HepG2 (cell line): ENCODE measurements around the gene RHOV. TPM values are rescaled to one million over a fixed set of nuclear protein-coding genes. Genes with fewer than 3 reads are reported as not detected.

Experiments used
- CEBPG ChIP-seq: IDR thresholded peaks from 2 replicates; pipeline ENCODE4 v1.6.1; 2016
- CSRNP1 ChIP-seq: sonication (generic); formaldehyde crosslinking; IDR thresholded peaks from 2 replicates; pipeline ENCODE4 v1.8.1; 2023; ENCODE audit warnings: mild to moderate bottlenecking, missing genetic modification reagents
- GTF2F1 ChIP-seq: fragments of 150-350 bp; IDR thresholded peaks from 2 replicates; pipeline ENCODE4 v1.6.1; 2014; ENCODE audit warnings: low read length
- IKZF4 ChIP-seq: sonication (generic); formaldehyde crosslinking; IDR thresholded peaks from 2 replicates; pipeline ENCODE4 v1.5.1; 2020; ENCODE audit warnings: borderline replicate concordance, mild to moderate bottlenecking, low read depth, missing genetic modification reagents; ENCODE audit errors: not compliant biosample characterization
- LCORL ChIP-seq, 2 experiments: fragments of 450-650 bp in 1 of 2; sonication (generic) in 1 of 2; formaldehyde crosslinking in 1 of 2; IDR thresholded peaks; 2 replicates each; pipeline versions ENCODE4 v1.5.0 to v1.6.1; 2017 to 2020; ENCODE audit warnings: antibody characterized with exemption in 1 of 2, missing genetic modification reagents in 1 of 2
- MTA1 ChIP-seq: sonication (generic); formaldehyde crosslinking; IDR thresholded peaks from 2 replicates; pipeline ENCODE4 v1.4.0; 2020; ENCODE audit warnings: missing genetic modification reagents, mild to moderate bottlenecking, borderline replicate concordance
- NFE2L1 ChIP-seq: sonication (generic); formaldehyde crosslinking; IDR thresholded peaks from 2 replicates; pipeline ENCODE4 v1.4.0; 2020; ENCODE audit warnings: missing genetic modification reagents, mild to moderate bottlenecking, borderline replicate concordance
- RAD21 ChIP-seq: fragments of 450-650 bp; formaldehyde crosslinking; IDR thresholded peaks from 2 replicates; pipeline ENCODE4 v1.5.0; 2020; ENCODE audit warnings: mild to moderate bottlenecking
- RARG ChIP-seq: sonication (generic); formaldehyde crosslinking; IDR thresholded peaks from 2 replicates; pipeline ENCODE4 v1.4.0; 2020; ENCODE audit warnings: low read depth, mild to moderate bottlenecking, missing genetic modification reagents
- RFXAP ChIP-seq: sonication (generic); formaldehyde crosslinking; IDR thresholded peaks from 2 replicates; pipeline ENCODE4 v1.4.0; 2020; ENCODE audit warnings: missing genetic modification reagents, borderline replicate concordance
- SOX5 ChIP-seq: IDR thresholded peaks from 2 replicates; pipeline ENCODE4 v1.6.1; 2016; ENCODE audit warnings: borderline replicate concordance
- SP140L ChIP-seq: sonication (generic); formaldehyde crosslinking; IDR thresholded peaks from 2 replicates; pipeline ENCODE4 v1.4.0; 2020; ENCODE audit warnings: missing genetic modification reagents, borderline replicate concordance
- SRY ChIP-seq: sonication (generic); formaldehyde crosslinking; IDR thresholded peaks from 2 replicates; pipeline ENCODE4 v1.8.0; 2022; ENCODE audit warnings: mild to moderate bottlenecking, missing genetic modification reagents
- SSRP1 ChIP-seq: IDR thresholded peaks from 2 replicates; pipeline ENCODE4 v1.6.1; 2016; ENCODE audit warnings: control low read depth
- ZBTB34 ChIP-seq: sonication (generic); formaldehyde crosslinking; IDR thresholded peaks from 2 replicates; pipeline ENCODE4 v1.8.0; 2022; ENCODE audit warnings: mild to moderate bottlenecking, missing genetic modification reagents
- ZFYVE20 ChIP-seq: sonication (generic); formaldehyde crosslinking; IDR thresholded peaks from 2 replicates; pipeline ENCODE4 v1.8.0; 2023; ENCODE audit warnings: low read depth, mild to moderate bottlenecking, moderate library complexity, missing genetic modification reagents, borderline replicate concordance
- ZNF124 ChIP-seq: sonication (generic); formaldehyde crosslinking; IDR thresholded peaks from 2 replicates; pipeline ENCODE4 v1.4.0; 2020; ENCODE audit warnings: missing genetic modification reagents
- ZNF17 ChIP-seq: sonication (generic); formaldehyde crosslinking; IDR thresholded peaks from 2 replicates; pipeline ENCODE4 v1.5.0; 2020; ENCODE audit warnings: mild to moderate bottlenecking, missing genetic modification reagents
- ZNF20 ChIP-seq: sonication (generic); formaldehyde crosslinking; IDR thresholded peaks from 2 replicates; pipeline ENCODE4 v1.4.0; 2020; ENCODE audit warnings: mild to moderate bottlenecking, moderate library complexity, missing genetic modification reagents
- ZNF260 ChIP-seq: sonication (generic); formaldehyde crosslinking; IDR thresholded peaks from 2 replicates; pipeline ENCODE4 v1.4.0; 2020; ENCODE audit warnings: missing genetic modification reagents, low read depth, mild to moderate bottlenecking, borderline replicate concordance
- ZNF44 ChIP-seq: sonication (generic); formaldehyde crosslinking; IDR thresholded peaks from 2 replicates; pipeline ENCODE4 v1.5.1; 2020; ENCODE audit warnings: mild to moderate bottlenecking, missing genetic modification reagents
- ZNF468 ChIP-seq: sonication (generic); formaldehyde crosslinking; IDR thresholded peaks from 2 replicates; pipeline ENCODE4 v1.8.0; 2022; ENCODE audit warnings: mild to moderate bottlenecking, moderate library complexity, missing genetic modification reagents
- ZNF597 ChIP-seq: sonication (generic); formaldehyde crosslinking; IDR thresholded peaks from 2 replicates; pipeline ENCODE4 v1.5.0; 2020; ENCODE audit warnings: missing genetic modification reagents
- polyA plus RNA-seq, 8 experiments: library from polyadenylated mRNA; depleted of rRNA in 3 of 8; stranded (reverse) in 7 of 8; unstranded in 1 of 8; fragments of >200 nt; fragmentation: Illumina TruSeq in 4 of 8; extraction: Trizol in 4 of 8; gene quantifications; 2 replicates each; pipeline versions ENCODE4 v1.2.1 to v1.2.3, GENCODE V29; 2011 to 2016; ENCODE audit warnings: low read depth in 4 of 8, missing spikeins in 1 of 8, mixed read lengths in 1 of 8; ENCODE audit not compliant: insufficient read depth in 1 of 8
- total RNA-seq, 5 experiments: library from RNA; depleted of rRNA; stranded (reverse); fragments of >200 nt; fragmentation: Illumina TruSeq; extraction: Trizol; gene quantifications; 2 replicates each; pipeline ENCODE4 v1.2.3, GENCODE V29; 2016; ENCODE audit warnings: low read depth in 1 of 5

Gene RHOV
- total and polyA plus RNA-seq, 2 of the 13 experiments (the other 11 are each of a cell fraction or from before 2014, with no cell fraction given) = 0.17 to 0.18 TPM

GRCh38 chr15:40906091-40906990 is 32.3 kb upstream of the RHOV start (continued):
- no peak for TF ChIP-seq ZNF17 (CRISPR knock-in tag)
- 0 out of 2 replicates have a peak, but pooled peaks have one; percentile 73 for TF ChIP-seq ZNF468 (CRISPR knock-in tag)
- peak; percentile 25; the same call in 1 of the 2 replicates for TF ChIP-seq MTA1 (CRISPR knock-in tag)
- peak; percentile 97 for TF ChIP-seq RAD21
- TF ChIP-seq LCORL (IDR thresholded peaks at IDR 0.05) = no peak
- peak; percentile 77 for TF ChIP-seq LCORL (CRISPR knock-in tag; IDR thresholded peaks at IDR 0.05)
- TF ChIP-seq SRY (CRISPR knock-in tag) = 0 out of 2 replicates have a peak, but pooled peaks have one; percentile 59
- TF ChIP-seq IKZF4 (CRISPR knock-in tag) = peak; percentile 12
- no peak for TF ChIP-seq GTF2F1
- no peak for TF ChIP-seq NFE2L1 (CRISPR knock-in tag)
- no peak for TF ChIP-seq ZNF597 (CRISPR knock-in tag)
- no peak for TF ChIP-seq SSRP1 (CRISPR knock-in tag)
- TF ChIP-seq ZFYVE20 = no peak
- no peak for TF ChIP-seq ZBTB34 (CRISPR knock-in tag)
- 0 out of 2 replicates have a peak, but pooled peaks have one; percentile 34 for TF ChIP-seq SOX5 (CRISPR knock-in tag)
- TF ChIP-seq ZNF44 = no peak
- TF ChIP-seq SP140L (CRISPR knock-in tag) = no peak
- TF ChIP-seq CSRNP1 (CRISPR knock-in tag) = peak; percentile 84; the same call in 1 of the 2 replicates
- no peak for TF ChIP-seq ZNF124 (CRISPR knock-in tag)
- TF ChIP-seq RARG (CRISPR knock-in tag) = no peak
- no peak for TF ChIP-seq ZNF20 (CRISPR knock-in tag)
- 0 out of 2 replicates have a peak, but pooled peaks have one; percentile 52 for TF ChIP-seq RFXAP (CRISPR knock-in tag)
- TF ChIP-seq CEBPG (CRISPR knock-in tag) = no peak
- TF ChIP-seq ZNF260 (CRISPR knock-in tag) = no peak
